Stimulated activated CD8-positive, alpha-beta memory T cell treated with anti-CD3 and anti-CD28 coated beads, Interleukin-7, amount 100 ng/mL, for 24 hours (primary cell): ENCODE measurements around the gene CACNA1G.

ENCODE experiments used
- DNase-seq: peaks from one replicate; pipeline ENCODE4 v3.0.0-alpha.2; 2020; ENCODE audit warnings: low read depth

CACNA1G gene

DNA sequence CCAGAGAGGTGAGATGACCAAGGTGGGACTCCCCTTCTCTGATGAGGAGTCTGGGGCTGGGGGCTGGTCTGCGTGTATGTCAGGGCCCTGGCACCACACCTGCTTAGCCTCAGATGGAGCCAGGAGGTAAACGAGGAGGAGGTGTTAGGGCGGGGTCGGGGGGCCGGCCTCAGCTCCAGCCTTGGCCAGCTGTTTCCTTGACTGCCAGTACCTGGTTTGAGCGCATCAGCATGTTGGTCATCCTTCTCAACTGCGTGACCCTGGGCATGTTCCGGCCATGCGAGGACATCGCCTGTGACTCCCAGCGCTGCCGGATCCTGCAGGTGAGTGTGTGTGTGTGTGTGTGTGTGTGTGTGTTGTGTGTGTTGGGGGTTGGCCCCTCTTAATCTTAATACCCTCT is 8.1 kb downstream of the CACNA1G start:
- no peak for DNase-seq

DNA sequence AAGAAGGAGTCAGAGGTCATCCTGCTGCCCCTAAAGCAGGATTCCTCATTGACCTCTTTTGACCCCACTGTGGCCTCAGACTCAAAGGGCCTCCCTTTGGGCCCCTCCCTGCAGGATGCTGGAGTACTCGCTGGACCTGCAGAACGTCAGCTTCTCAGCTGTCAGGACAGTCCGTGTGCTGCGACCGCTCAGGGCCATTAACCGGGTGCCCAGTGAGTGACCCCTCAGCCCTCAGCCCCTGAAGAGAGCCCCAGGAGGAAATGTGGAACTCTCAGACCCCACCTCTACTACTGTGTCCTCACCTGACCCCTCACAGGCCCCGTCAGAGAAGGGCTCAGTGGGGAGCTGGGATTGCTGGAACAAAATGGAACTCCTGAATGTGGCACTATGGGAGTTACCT is 9.1 kb downstream of the CACNA1G start:
- no peak for DNase-seq

DNA sequence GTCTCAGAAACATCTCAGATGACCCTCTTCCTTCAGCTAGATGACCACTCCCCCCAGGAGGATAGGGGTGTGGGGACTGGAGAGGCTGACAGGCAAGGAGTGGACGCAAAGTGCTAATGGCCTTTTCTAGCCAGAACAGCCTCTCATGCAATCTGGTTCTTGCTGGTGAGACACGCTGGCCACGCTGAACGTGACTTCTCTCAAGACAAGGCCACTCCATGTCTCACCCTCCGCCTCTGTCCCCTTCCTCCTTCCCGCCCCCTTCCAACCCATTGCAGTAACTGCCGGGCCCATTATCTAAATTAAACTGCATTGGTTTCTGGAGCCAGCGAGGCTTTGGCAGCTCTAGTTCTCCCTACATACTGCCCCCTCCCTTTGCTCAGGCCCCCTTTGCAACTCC is 9.5 kb downstream of the CACNA1G start:
- DNase-seq: no peak

DNA sequence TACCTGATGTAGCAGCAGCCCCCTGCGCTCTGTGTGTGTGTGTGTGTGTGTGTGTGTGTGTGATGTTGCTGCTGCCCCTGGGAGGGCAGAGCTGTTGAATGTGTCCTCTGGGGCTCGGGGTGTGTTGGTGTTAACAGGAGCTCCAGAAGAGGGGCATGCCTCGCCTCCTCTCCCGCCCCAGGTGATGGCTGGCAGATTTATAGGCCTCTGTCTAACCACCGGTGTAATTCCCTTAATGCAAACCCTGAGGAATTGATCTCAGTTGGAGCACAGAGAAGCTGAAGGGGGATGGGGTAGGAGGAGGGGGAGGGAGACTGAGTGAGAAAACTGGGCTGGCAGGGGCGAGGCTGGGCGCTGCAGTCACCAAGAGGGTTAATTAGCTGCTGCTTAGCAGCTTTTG is 10.0 kb downstream of the CACNA1G start:
- DNase-seq: no peak

DNA sequence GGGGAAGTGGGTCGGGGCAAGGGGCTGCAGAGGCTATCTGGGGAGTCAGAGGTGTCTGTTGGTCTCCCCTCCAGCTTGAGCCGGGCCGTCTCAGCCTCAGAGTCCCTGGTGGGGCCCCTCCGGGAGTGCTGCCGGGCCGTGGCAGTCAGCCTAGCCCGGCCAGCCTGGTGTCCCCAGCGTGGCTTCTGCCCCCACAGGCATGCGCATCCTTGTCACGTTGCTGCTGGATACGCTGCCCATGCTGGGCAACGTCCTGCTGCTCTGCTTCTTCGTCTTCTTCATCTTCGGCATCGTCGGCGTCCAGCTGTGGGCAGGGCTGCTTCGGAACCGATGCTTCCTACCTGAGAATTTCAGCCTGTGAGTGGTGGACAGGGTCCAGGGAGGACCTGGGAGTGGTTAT is 11.2 kb downstream of the CACNA1G start:
- no peak for DNase-seq

DNA sequence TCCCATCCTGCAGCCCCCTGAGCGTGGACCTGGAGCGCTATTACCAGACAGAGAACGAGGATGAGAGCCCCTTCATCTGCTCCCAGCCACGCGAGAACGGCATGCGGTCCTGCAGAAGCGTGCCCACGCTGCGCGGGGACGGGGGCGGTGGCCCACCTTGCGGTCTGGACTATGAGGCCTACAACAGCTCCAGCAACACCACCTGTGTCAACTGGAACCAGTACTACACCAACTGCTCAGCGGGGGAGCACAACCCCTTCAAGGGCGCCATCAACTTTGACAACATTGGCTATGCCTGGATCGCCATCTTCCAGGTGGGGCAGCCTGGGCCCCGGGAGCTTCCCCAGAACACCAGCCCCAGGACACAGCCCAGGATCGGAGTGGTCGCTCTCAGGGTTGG is 12.0 kb downstream of the CACNA1G start:
- no peak for DNase-seq

DNA sequence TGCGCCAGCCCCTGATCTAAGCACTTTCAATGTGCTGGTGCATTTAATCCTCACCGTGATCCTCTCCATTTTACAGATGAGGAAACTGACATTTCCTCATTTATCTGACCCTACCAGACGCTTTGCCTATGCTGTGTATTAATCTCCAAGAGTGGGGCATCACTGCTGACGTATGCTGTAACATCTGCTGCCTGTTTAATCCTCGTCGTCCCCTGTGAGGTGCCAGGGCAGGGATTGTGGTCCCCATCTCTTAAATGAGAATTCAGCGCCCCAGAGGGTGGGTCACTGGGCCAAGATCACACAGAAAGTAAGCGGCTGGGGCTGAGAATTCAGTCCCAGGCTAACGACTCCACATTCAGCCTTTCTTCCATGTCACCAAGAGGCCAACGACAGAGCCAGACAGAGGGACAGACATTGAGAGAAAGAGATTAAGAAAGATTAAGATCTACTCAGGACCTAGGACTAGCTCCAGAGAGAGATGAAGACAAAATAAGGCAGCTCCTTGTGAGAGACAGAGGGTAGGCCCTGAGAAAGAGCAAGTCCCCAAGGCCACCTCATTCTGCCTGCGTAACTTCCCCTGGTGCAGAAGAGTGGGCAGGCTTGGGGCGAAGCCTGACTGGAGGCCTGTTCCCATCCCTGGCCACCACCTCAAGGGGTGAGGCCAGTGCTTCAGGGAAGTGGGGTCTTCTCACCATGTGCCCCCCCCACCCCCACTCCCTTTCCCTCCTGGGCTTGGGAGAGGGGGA is 13.5 kb downstream of the CACNA1G start:
- no peak for DNase-seq

DNA sequence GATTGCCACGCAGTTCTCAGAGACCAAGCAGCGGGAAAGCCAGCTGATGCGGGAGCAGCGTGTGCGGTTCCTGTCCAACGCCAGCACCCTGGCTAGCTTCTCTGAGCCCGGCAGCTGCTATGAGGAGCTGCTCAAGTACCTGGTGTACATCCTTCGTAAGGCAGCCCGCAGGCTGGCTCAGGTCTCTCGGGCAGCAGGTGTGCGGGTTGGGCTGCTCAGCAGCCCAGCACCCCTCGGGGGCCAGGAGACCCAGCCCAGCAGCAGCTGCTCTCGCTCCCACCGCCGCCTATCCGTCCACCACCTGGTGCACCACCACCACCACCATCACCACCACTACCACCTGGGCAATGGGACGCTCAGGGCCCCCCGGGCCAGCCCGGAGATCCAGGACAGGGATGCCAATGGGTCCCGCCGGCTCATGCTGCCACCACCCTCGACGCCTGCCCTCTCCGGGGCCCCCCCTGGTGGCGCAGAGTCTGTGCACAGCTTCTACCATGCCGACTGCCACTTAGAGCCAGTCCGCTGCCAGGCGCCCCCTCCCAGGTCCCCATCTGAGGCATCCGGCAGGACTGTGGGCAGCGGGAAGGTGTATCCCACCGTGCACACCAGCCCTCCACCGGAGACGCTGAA is 15.2 kb downstream of the CACNA1G start:
- DNase-seq: no peak

DNA sequence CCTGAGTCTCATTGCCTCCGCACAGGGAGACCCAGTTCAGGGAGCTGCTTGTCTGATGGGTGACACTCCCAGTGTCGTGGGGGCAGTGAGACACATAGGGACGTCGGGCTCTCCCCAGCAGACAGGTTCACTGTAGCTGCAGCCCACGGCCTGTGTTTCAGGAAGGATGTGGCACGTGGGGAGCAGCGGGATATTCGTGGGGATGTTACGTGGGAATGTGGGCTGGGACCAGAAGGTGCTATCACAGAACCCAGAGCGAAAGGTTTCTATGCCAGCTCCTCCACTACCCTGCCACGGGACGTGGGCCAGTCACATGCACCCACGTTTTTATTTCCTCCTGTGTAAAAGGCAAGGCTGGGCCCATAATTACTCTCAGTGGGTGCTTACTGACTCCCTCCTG is 16.3 kb downstream of the CACNA1G start:
- DNase-seq: no peak

DNA sequence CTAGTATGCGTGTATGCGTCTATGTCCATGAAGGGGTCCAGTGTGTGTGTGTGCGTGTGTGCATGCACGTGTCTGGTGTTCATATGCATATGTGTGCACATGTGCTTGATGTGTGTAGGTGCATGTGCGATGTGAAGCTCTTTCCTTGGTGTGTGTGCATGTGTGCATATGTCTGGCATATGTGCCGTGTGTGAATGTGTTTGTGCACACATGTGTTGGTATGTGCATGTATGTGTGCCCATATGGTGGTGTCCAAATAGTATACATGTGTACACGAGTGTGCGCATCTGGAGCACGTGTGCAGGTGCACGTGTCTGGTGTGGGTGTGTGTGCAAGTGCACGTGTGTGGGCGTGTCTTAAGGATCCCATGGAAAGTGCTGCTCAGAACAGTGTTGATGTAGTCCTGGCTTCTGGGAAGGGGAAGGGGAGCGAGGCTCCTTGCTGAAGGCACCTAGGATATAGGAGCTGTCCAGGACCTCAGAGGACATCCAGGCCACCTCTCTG is 17.0 kb downstream of the CACNA1G start:
- no peak for DNase-seq

DNA sequence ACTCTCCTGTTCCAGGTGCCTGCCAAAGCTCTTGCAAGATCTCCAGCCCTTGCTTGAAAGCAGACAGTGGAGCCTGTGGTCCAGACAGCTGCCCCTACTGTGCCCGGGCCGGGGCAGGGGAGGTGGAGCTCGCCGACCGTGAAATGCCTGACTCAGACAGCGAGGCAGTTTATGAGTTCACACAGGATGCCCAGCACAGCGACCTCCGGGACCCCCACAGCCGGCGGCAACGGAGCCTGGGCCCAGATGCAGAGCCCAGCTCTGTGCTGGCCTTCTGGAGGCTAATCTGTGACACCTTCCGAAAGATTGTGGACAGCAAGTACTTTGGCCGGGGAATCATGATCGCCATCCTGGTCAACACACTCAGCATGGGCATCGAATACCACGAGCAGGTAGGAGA is 17.7 kb downstream of the CACNA1G start:
- no peak for DNase-seq

DNA sequence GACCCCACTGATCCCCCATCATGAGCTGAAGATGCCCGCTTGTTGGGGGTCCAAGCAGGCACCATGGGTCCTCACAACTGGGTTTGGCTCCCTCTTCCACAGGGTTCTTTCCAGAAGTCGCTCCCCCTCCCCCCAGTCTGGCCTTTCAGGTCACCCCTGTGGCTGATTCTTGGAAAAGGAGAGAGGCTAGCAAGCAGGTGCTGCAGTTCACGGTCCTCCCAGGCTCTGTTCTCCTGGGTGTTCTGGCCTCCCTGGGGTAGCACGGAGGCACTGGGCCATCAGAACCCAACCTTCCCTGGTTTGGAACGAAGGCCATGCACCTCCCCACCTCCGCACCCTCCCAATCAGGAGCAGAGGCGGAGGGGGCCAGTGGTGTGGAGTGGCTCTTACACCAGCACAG is 18.9 kb downstream of the CACNA1G start:
- DNase-seq: no peak

DNA sequence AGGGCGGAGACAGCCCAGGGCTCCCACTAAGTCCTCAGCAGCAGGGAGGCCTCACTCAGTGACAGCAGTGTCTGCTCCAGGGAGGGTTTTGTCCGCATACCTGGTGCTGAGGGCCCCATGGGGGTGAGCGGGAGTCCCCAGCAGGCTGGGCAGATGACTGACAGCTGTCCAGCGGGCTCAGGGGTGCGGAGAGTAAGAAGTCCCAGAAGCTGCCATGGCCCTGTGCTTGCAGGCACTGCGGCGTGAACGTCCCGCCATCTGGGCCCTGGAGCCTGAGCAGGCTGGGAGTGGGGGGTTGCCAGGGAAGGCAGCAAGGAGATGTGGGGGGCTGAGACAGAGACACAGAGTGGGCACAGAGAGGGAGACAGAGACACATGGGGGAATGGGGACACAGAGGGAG is 20.1 kb downstream of the CACNA1G start:
- DNase-seq: no peak

DNA sequence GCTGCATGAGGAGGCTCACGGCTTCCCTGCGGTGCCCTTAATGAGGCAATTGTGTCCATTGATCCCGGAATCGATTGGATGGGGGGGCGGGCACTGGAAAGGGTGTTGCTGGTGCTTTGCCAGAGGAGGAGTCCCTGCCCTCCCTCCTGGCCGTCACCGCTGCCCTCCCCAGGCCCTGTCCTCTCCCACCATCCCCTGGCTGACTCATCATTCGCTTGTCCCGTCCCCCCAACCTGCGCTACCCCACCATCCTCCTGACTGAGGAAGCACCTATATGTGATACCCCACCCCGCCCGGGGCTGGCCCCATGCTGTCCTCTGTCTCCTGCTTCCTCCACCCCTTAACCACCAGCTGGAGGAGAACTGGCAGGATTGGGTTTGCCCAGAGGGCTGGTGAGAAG is 20.8 kb downstream of the CACNA1G start:
- no peak for DNase-seq

DNA sequence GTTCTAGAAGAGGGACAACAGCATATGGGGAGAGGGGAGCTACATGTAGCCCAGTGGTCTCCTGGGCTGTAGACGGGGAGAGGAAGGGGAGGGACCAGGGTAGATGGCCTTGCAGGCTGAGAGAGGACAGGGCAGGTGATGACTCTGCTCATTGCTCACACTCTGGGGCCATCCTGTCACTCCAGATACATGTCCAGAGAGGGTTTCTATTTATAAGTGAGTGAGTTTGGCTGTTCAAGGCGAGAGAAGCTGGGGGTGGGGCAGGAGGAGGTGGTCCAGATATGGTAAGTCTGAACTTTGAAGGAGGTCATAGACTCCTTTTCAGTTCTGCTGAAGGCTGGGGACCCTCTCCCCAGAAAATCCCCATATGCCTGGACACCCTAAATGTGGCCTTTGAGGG is 22.2 kb downstream of the CACNA1G start:
- no peak for DNase-seq

DNA sequence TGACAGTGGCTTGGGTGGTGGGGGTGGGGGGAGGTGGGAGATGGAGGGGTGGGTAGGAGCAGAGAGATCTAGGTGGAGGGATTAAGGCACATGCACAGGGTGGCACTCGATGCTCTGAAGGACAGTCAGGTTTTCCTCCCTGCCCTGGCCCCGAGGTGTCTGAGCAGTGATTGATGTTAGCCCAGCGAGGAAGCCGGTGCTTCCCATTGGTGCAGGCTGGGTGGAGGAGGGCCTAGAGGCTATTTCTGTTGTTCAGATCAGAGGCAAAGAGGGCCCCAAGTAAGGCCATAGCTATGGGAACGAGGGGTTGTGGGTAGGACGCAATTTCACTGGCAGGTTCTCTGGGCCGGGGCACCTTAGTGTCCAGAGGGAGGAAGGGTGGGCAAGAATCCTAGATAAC is 23.1 kb downstream of the CACNA1G start:
- no peak for DNase-seq

DNA sequence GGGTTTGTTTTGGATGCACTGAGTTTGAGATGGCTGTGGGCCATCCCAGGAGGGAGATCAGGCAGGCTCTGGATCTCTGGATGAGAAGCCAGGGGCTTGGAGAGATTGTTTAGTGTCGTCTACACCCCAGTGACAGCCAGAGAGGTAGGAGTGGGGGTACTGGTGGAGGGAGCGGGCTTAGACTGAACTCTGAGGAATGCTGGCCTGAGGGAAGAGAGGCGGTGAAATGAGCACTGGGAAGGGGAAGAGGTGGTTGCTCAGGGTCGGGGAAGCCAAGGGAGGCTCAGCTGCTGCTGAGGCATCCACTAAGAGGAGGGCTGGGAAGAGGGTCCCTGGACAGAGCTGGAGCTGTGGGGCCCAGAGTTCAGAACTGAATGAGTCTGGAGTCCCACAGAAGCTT is 23.6 kb downstream of the CACNA1G start:
- no peak for DNase-seq

DNA sequence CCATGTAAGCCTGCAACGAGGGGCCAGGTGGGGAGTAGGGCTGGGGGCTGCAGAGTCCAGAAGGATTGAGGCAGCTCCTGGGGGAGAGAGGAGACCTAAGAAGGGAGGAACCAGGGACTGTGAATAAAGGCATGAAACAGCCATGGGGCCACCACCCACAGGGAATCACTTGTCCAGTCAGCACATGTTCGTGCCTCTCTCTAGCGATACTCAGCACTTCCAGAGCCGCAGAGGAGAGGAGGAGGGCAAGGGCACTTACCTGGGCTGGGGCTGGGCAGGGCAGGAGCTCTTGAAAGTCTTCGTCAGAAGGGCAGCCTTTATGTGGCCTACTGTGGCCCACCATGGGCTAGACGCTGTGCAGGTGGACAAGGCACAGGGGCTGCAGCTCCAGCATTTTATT is 24.2 kb downstream of the CACNA1G start:
- DNase-seq: no peak

DNA sequence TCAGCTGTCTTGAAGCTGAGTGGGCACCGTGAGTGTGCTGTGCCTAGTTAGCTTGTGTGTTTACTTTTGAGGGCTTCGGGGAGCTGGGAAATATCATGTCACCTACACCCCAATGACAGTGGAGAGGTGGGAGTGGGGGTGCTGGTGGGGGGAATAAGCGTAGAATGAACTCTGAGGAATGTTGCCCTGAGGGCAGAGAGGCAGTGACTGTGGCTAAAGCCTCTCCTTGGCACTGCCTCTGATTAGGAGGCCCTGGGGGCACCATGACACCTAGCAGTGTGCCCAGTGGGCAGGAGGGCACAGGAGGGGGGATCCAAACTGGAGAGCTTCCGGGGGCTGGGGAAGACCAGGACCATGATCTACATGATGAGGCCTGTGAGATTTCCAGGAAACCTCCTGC is 24.8 kb downstream of the CACNA1G start:
- DNase-seq: no peak

DNA sequence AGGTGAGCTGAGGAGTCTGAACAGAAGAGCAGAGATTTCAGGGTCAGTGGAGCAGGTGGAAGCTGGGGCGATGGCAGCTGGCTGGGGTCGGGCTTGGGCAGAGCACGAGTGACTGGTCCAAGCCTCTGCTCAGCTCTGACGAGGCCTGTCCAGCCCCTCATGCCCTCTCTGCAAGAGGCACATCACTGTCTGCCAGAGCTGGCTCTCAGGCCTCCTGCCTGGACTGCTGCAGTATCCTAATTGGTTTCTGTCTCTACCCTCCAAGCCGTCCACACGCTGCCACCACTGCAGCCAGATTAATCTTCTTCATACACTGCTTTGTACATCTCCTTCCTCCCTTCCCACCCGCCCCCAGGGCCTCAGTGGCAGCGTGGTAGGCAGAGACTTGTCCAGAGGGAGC is 25.4 kb downstream of the CACNA1G start:
- no peak for DNase-seq

DNA sequence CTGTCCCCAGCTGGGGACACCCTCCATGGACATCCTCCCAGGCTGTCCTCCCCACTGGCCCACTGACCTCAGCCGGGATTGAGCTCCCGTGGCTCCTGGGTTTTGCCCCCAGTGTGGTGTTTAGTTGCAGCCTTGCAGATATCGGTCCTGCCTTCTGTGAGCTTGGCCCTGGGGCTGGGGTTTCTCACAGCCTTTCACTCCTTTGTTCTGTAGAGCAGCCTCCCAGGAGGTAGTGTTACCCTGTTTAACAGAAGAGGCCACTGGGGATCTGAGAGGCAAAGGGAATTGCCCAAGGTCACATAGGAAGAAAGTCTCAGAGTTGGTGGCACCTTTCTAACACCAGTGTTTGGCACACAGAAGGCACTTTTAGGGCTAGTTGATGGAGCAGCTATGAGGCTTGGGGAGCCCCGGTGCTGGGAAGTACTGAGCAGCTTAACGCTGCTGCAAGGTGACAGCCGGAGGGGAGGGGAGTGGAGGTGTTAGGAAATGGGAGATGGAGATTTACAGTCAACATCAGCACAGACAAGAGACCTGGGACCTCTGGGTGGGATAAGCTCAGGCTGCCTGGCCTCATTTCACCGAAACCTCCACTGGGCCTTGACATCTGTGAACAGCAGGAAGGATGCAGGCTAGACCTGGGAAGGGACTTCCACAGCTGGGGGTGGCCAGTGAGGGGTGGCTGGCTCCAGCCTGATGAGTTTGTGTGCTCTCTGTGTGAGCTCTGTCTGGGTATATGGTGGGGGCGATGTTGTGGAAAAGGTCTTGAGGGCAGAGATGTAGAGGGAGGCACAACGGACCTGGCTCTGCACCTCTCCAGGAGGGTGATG is 26.1 kb downstream of the CACNA1G start:
- DNase-seq: no peak

DNA sequence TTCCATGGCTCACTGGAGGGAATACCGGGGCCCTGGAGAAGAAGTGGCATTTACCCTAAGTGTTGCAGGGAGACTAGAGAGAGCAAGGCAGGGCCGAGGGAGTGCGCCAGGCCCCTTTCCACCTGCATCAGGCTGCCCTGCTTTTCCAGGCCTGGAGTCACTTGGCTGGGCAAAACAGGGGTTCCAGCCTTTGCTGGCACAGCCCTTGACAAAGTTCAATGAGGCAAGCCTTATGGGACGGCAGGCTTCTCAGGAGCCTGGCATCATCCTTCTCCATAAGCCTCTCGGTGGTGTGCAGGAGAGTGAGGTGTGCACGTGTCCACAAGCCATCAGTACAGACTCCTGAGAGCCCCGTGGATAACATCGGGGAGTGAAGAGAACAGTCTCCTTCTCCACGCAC is 27.1 kb downstream of the CACNA1G start:
- no peak for DNase-seq

DNA sequence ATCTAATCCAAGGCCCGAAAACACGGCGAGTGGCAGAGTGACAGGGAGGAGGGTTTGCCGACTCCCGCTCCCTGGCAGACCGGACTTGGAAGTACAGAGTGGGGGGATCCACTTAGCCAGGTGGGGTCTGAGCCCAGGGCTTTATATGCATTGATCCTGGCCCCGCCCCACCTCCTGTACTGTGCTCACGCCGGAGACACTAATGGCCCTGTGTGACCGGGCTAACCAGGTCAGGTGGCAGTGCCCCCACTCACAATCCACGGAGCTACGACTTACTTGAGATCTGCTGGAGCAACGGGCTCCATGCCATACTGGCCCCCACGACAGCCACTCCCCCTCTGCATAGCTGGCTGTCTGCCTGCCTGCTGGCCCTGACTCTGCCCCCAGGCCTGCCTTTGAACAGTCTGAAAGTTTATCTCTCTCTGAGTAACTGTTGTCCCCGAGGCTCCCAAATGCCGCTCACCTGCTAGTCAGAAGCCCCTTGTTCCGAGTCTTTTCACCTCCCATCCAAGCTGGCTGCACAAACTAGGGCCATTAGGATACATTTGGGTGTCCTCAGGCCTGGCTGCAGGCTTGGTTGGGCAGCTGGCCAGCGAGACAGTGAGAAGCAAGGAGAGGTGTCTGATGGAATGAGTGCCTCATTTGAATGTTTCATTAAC is 28.0 kb downstream of the CACNA1G start:
- no peak for DNase-seq
